ENCODE data around the gene UGT1A4. TPM values are rescaled to one million over a fixed set of nuclear protein-coding genes. Genes with fewer than 3 reads are reported as not detected.

Gene UGT1A4
- total and polyA plus RNA-seq, 2 donors (not counting 3 experiments of a cell fraction or from before 2014, with no cell fraction given), result not detected

- dilution Hi-C loops (cut with MboI; ENCODE audit: extremely low pct_ligation_motif_present, low sequenced_read_pairs), result no loop called here
- Histone ChIP-seq H3K36me3 (ENCODE audit: control insufficient read depth in 2 of 2, extremely low read depth in 1 of 2, insufficient read depth in 2 of 2, low read length in 2 of 2) (no peaks in the 10 kb centered on the region), H3K4me3 (replicated peaks in 1 of 3; ENCODE audit: insufficient read depth in 1 of 3, low read depth in 1 of 3, low read length in 3 of 3) (no peak overlapping the region), H3K79me2 (ENCODE audit: control insufficient read depth, insufficient read depth, low read length) (no peaks in the 10 kb centered on the region), H3K9ac (replicated peaks; ENCODE audit: extremely low read depth, insufficient read depth, low read length) (no peak overlapping the region), H3K4me2 (ENCODE audit: insufficient read depth, low read length) (no peak overlapping the region), H3K27ac (ENCODE audit: insufficient read depth, low read depth, low read length) (no peak overlapping the region), H3K27me3 (ENCODE audit: control insufficient read depth in 2 of 2, insufficient read depth in 2 of 2, low read length in 2 of 2) (no peaks in the 10 kb centered on the region), H3K9me1 (replicated peaks; ENCODE audit: control insufficient read depth, extremely low read depth, insufficient read depth, low read length) (no peaks in the 10 kb centered on the region), H3K4me1 (ENCODE audit: control insufficient read depth, extremely low read depth, insufficient read depth, low read length) (peaks cover 2% of the 10 kb centered on the region), H4K20me1 (replicated peaks; ENCODE audit: control insufficient read depth, extremely low read depth, insufficient read depth, low read length) (no peaks in the 10 kb centered on the region), H3K9me3 (replicated peaks; ENCODE audit: control insufficient read depth, insufficient read depth, low read length) (no peaks in the 10 kb centered on the region), H2AFZ (ENCODE audit: low read depth, low read length) (no peak overlapping the region)
- FAIRE-seq (no peak), DNase-seq (ENCODE audit: low read depth, low spot score) (no peak)
- TF ChIP-seq POLR2A (IDR thresholded peaks at IDR 0.05; ENCODE audit: low read depth, low read length), result no peak
- no peak for TF ChIP-seq CTCF (IDR thresholded peaks at IDR 0.05; ENCODE audit: extremely low read depth in 1 of 2, insufficient read depth in 1 of 2, low read depth in 1 of 2, low read length in 2 of 2)
- TF ChIP-seq FOS (IDR thresholded peaks at IDR 0.05; ENCODE audit: borderline replicate concordance, insufficient read depth, low read length), result no peak
- TF ChIP-seq EZH2 (IDR thresholded peaks at IDR 0.05; ENCODE audit: borderline replicate concordance, low read depth, low read length, severe bottlenecking), result no peak
- no peak for TF ChIP-seq MAX (IDR thresholded peaks at IDR 0.05; ENCODE audit: insufficient read depth, insufficient read length)
- no peak for TF ChIP-seq POLR2AphosphoS5 (IDR thresholded peaks at IDR 0.05; ENCODE audit: insufficient read depth, low read depth, low read length)
- TF ChIP-seq JUN (IDR thresholded peaks at IDR 0.05; ENCODE audit: borderline replicate concordance, insufficient read depth, insufficient read length, low read depth), result no peak
- TF ChIP-seq GATA2 (IDR thresholded peaks at IDR 0.05; ENCODE audit: insufficient read depth, insufficient read length, low read depth, low read length), result no peak
- ChIA-PET POLR2A (no interaction called here), CTCF (interaction anchor here (0.8 to 1.4 kb wide), 3 partner anchors 18 to 258 kb away, joined by 3 to 5 read pairs (median 3); no protein-coding TSS in a partner anchor)
- intact Hi-C loops (cut with micrococcal nuclease), result no loop called here
- BruUV-seq (replicated peaks), result no TSS peak
Observed at GRCh38 chr2:233706720-233707119, 11.8 kb upstream of the UGT1A4 start.

Data from endothelial cell of umbilical vein (primary cell).